GM12878 (cell line): ENCODE data around the gene PLAC1. TPM values are rescaled to one million over a fixed set of nuclear protein-coding genes. Genes with fewer than 3 reads are reported as not detected.
A peak's percentile ranks its signal among the peaks of the same experiment; 100 is the strongest.

Source experiments
- ATAC-seq: fragments of 200-7000 bp; cut with Tn5 transposase; 3 replicates; pipeline ENCODE4 v1.9.1; 2020; ENCODE audit warnings: mild to moderate bottlenecking, moderate library complexity
- BruUV-seq: library from RNA; stranded (reverse); fragments of 400-500 nt; replicated peaks from 2 replicates; lab custom pipeline; 2021; lab: Mats Ljungman, UMichigan
- CTCF ChIA-PET: fragments of 300-600 bp; sonication (Branson Sonifier 250); formaldehyde crosslinking; extraction: SDS; loops from one replicate; lab custom pipeline; 2021; ENCODE audit warnings: inconsistent platforms; lab: Yijun Ruan, JAX
- POLR2A ChIA-PET: fragments of 350-600 bp; formaldehyde crosslinking; extraction: SDS; loops from one replicate; lab custom pipeline; 2021; ENCODE audit warnings: inconsistent platforms; lab: Charles Lee
- RAD21 ChIA-PET: fragments of 300-600 bp; sonication (Branson Sonifier 250); formaldehyde crosslinking; loops from one replicate; lab custom pipeline; 2023; ENCODE audit warnings: antibody characterized with exemption; ENCODE audit not compliant: unreplicated experiment; lab: Charles Lee
- SMC1A ChIA-PET: fragments of 300-600 bp; sonication (Branson Sonifier 250); formaldehyde crosslinking; loops from one replicate; lab custom pipeline; 2023; ENCODE audit not compliant: unreplicated experiment, uncharacterized antibody; lab: Charles Lee
- DNase-seq: peaks from one replicate; pipeline ENCODE4 v3.0.0-alpha.2; 2011; ENCODE audit warnings: low read depth, low spot score
- FAIRE-seq: peaks from 3 replicates; lab custom pipeline; 2011; peaks lifted over from hg19 to GRCh38; lab: Jason Lieb, UNC
- H2AFZ ChIP-seq: 2 replicates; pipeline ENCODE4 v1.6.0; 2011; ENCODE audit warnings: low read depth, low read length, control low read depth; ENCODE audit not compliant: control insufficient read depth
- H3K27ac ChIP-seq: 2 replicates; pipeline ENCODE4 v1.5.1; 2011; ENCODE audit warnings: control low read depth; ENCODE audit not compliant: control insufficient read depth, insufficient read depth
- H3K27me3 ChIP-seq, 2 experiments: replicated peaks in 1 of 2; 2 replicates each; pipeline versions ENCODE4 v1.6.0 to v1.6.1; 2011; ENCODE audit warnings: low read length in 1 of 2; ENCODE audit not compliant: control insufficient read depth in 2 of 2, insufficient read depth in 2 of 2
- H3K36me3 ChIP-seq, 2 experiments: 2 replicates each; pipeline ENCODE4 v1.5.1; 2011; ENCODE audit warnings: low read length in 1 of 2; ENCODE audit not compliant: control insufficient read depth in 2 of 2, insufficient read depth in 2 of 2
- H3K4me1 ChIP-seq: 2 replicates; pipeline ENCODE4 v1.6.1; 2011; ENCODE audit warnings: mild to moderate bottlenecking, low read length, moderate library complexity, mixed read lengths; ENCODE audit not compliant: control insufficient read depth, insufficient read depth
- H3K4me2 ChIP-seq: 2 replicates; pipeline ENCODE4 v1.6.0; 2011; ENCODE audit warnings: control low read depth; ENCODE audit not compliant: control insufficient read depth, insufficient read depth
- H3K4me3 ChIP-seq: fragments of 200-600 bp; sonication (generic); 2 replicates; pipeline ENCODE4 v1.5.1; 2016
- H3K79me2 ChIP-seq: 2 replicates; pipeline ENCODE4 v1.6.0; 2011; ENCODE audit warnings: low read length; ENCODE audit not compliant: control insufficient read depth, insufficient read depth
- H3K9ac ChIP-seq: 2 replicates; pipeline ENCODE4 v1.8.0; 2011; ENCODE audit warnings: low read length, control low read depth, mixed read lengths; ENCODE audit not compliant: control insufficient read depth, insufficient read depth
- H3K9me3 ChIP-seq: replicated peaks from 3 replicates; pipeline ENCODE4 v1.5.1; 2011; ENCODE audit warnings: mild to moderate bottlenecking, low read length; ENCODE audit not compliant: control insufficient read depth, insufficient read depth
- H4K20me1 ChIP-seq: 2 replicates; pipeline ENCODE4 v1.6.0; 2011; ENCODE audit not compliant: control insufficient read depth, insufficient read depth
- CHD2 ChIP-seq: IDR thresholded peaks from 2 replicates; pipeline ENCODE4 v1.6.1; 2011; ENCODE audit warnings: low read depth, low read length, improper control_type of control experiment, borderline replicate concordance
- HCFC1 ChIP-seq: fragments of 150-350 bp; IDR thresholded peaks from 2 replicates; pipeline ENCODE4 v1.6.1; 2014; ENCODE audit warnings: low read length
- NFYA ChIP-seq: IDR thresholded peaks from 2 replicates; pipeline ENCODE4 v1.6.1; 2011; ENCODE audit warnings: low read depth, mild to moderate bottlenecking, low read length, improper control_type of control experiment, borderline replicate concordance
- RUNX3 ChIP-seq: IDR thresholded peaks from 2 replicates; pipeline ENCODE4 v1.6.1; 2012; ENCODE audit warnings: low read length, inconsistent platforms
- SIX5 ChIP-seq: IDR thresholded peaks from 2 replicates; pipeline ENCODE4 v1.6.1; 2011; ENCODE audit warnings: mild to moderate bottlenecking, low read depth, low read length, moderate library complexity; ENCODE audit not compliant: severe bottlenecking
- SPI1 ChIP-seq: IDR thresholded peaks from 2 replicates; pipeline ENCODE4 v1.6.1; 2011; ENCODE audit warnings: low read depth, mild to moderate bottlenecking, low read length, moderate library complexity, borderline replicate concordance; ENCODE audit not compliant: insufficient read depth
- STAT3 ChIP-seq: IDR thresholded peaks from 2 replicates; pipeline ENCODE4 v1.6.1; 2011; ENCODE audit warnings: low read depth, low read length, improper control_type of control experiment
- TBL1XR1 ChIP-seq: IDR thresholded peaks from 2 replicates; pipeline ENCODE4 v1.6.1; 2012; ENCODE audit warnings: low read depth, low read length, improper control_type of control experiment
- WGBS: methylation state at CpG from one replicate; pipeline ENCODE4 v1.1.6; 2016; ENCODE audit warnings: low lambda C conversion rate; ENCODE audit not compliant: insufficient replicate concordance, insufficient coverage; ENCODE audit errors: missing lambda C conversion rate; 5-methylcytosine and 5-hydroxymethylcytosine counted together
- in situ Hi-C: fragments of 300-500 bp; cut with MboI; formaldehyde crosslinking; loops from 9 replicates; pipeline ENCODE4 v1.14.3; 2018; ENCODE audit warnings: mixed read lengths
- intact Hi-C: fragments of 100-400 bp; cut with micrococcal nuclease; formaldehyde crosslinking; loops from one replicate; pipeline ENCODE4 v1.14.2; 2022; ENCODE audit not compliant: unreplicated experiment
- polyA plus RNA-seq, 11 experiments: library from polyadenylated mRNA; depleted of rRNA in 4 of 11; unstranded in 6 of 11; stranded (reverse) in 5 of 11; fragments of >200 nt; fragmentation: Nextera tagmentation in 4 of 11; fragmentation: Illumina TruSeq in 1 of 11; extraction: Ambion mirVana in 4 of 11; extraction: Trizol in 1 of 11; gene quantifications; 1 replicate in 1 of 11; 2 replicates in 10 of 11; pipeline versions ENCODE4 v1.2.1 to v1.2.3, GENCODE V29; 2011 to 2016; ENCODE audit warnings: inconsistent platforms in 2 of 11, missing spikeins in 2 of 11, low read depth in 1 of 11
- total RNA-seq, 4 experiments: library from RNA; depleted of rRNA in 3 of 4; stranded (reverse); fragments of >200 nt in 3 of 4; fragmentation: Illumina TruSeq in 1 of 4; extraction: Trizol in 1 of 4; gene quantifications; 2 replicates each; pipeline versions ENCODE4 v1.2.1 to v1.2.3, GENCODE V29; 2013 to 2021

Gene PLAC1
- total and polyA plus RNA-seq, 10 of the 15 experiments (the other 5 are each of a cell fraction or from before 2014, with no cell fraction given): 0.05 to 0.42 (median 0.17) TPM; not detected in 5

DNA sequence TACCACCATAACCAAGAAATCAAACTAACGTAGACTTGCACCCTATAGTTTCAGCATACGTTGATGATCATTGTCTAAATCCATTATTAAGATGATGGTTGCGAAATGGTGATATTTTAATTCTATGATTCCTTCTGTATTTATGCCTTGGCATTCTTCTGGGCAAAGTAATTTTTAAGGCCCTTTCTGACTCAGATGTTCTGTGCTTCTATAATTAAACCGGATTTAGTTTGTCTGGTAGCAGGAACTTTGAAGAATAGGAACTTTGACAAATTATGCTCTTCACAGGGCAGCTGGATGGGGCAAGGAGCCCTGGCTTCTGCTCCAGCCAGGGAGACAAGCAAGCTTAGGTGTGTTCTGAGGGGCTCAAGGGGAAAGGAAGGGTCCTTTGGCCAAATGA is 23.8 kb upstream of the PLAC1 start:
- SMC1A ChIA-PET: no interaction called here
- no peak overlapping the region for H3K4me2 ChIP-seq
- no peaks in the 10 kb centered on the region for H3K9me3 ChIP-seq
- TF ChIP-seq STAT3 (no peak), HCFC1 (no peak), CHD2 (no peak), SIX5 (no peak), TBL1XR1 (no peak), NFYA (no peak)
- TF ChIP-seq, all 136 proteins: peak for 0
- RAD21 ChIA-PET: no interaction called here
- no peak for DNase-seq
- intact Hi-C loops (no loop called here), in situ Hi-C loops (no loop called here)
- Histone ChIP-seq H3K9ac (no peak overlapping the region), H2AFZ (no peak overlapping the region), H3K36me3 (no peaks in the 10 kb centered on the region), H3K4me1 (no peaks in the 10 kb centered on the region), H4K20me1 (no peaks in the 10 kb centered on the region), H3K27me3 (no peaks in the 10 kb centered on the region), H3K4me3 (no peak overlapping the region), H3K27ac (no peak overlapping the region), H3K79me2 (no peaks in the 10 kb centered on the region)
- CTCF ChIA-PET: no interaction called here
- POLR2A ChIA-PET: no interaction called here
- no peak for ATAC-seq
- 39% methylated on average over 4 of the region's 4 CpGs for WGBS
- BruUV-seq: no TSS peak
- no peak for FAIRE-seq

DNA sequence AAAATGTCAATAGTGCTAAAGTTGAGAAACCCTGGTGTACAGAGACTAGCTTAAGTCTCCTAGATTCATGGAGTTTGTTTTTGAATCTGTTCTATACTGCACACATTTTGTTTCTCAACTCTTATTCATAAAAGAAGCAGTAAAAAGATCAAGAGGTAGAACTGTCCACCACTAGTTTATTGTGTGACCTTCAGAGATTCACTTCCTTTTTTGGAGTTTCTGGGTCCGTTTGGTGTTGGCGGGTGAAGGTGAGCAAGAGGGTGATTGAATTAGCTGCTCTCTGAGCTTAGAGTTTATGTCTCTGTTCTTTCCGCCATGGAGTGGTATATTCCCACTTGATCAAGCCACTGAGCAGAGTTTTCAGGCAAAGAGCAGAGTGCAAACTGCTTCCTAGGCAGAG is 21.4 kb upstream of the PLAC1 start:
- in situ Hi-C loops: no loop called here
- H4K20me1 ChIP-seq: no peaks in the 10 kb centered on the region
- no peak overlapping the region for H3K9ac ChIP-seq
- H3K4me2 ChIP-seq: no peak overlapping the region
- no peaks in the 10 kb centered on the region for H3K9me3 ChIP-seq
- no peaks in the 10 kb centered on the region for H3K4me1 ChIP-seq
- H3K4me3 ChIP-seq: no peak overlapping the region
- ATAC-seq (peak; percentile 56), DNase-seq (no peak), FAIRE-seq (peak; percentile 13)
- ChIA-PET SMC1A (no interaction called here), POLR2A (no interaction called here), RAD21 (no interaction called here), CTCF (no interaction called here)
- no peak overlapping the region for H2AFZ ChIP-seq
- intact Hi-C loops: no loop called here
- no peaks in the 10 kb centered on the region for H3K36me3 ChIP-seq
- H3K27ac ChIP-seq: no peak overlapping the region
- WGBS: 41% methylated on average over 3 of the region's 3 CpGs
- no peaks in the 10 kb centered on the region for H3K79me2 ChIP-seq
- TF ChIP-seq RUNX3 (no peak), SPI1 (peak; percentile 79)
- no TSS peak for BruUV-seq
- no peaks in the 10 kb centered on the region for H3K27me3 ChIP-seq
